ENCODE data around the gene MRPL54. TPM values are rescaled to one million over a fixed set of nuclear protein-coding genes. Genes with fewer than 3 reads are reported as not detected.

Gene MRPL54
- total and polyA plus RNA-seq, 2 experiments from 2014 or later = 37.9 to 91.2 TPM

DNA sequence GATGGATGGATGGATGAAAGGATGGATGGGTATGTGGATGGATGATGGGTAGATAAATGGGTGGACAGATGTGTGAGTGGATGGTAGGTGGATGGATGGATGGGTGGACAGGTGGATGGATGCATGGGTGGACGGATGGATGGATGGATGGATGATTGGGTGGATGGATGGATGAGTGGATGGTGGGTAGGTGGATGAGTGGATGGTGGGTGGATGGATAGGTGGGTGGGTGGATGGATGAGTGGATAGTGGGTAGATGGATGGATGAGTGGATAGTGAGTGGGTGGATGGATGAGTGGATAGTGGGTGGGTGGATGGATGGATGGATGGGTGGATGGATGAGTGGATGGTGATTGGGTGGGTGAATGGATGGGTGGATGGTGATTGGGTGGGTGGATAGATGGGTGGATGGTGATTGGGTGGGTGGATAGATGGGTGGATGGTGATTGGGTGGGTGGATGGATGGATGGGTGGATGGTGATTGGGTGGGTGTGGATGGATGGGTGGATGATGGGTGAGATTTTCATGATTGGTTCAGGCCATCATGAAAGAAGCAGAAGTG lies 14.1 kb downstream of the MRPL54 start:
- Histone ChIP-seq H3K27ac (no peak overlapping the region), H3K9me3 (ENCODE audit: low read depth) (no peaks in the 10 kb centered on the region), H3K27me3 (no peaks in the 10 kb centered on the region), H3K4me1 (ENCODE audit: low read depth) (no peaks in the 10 kb centered on the region), H3K4me3 (no peak overlapping the region), H3K36me3 (no peaks in the 10 kb centered on the region)
- TF ChIP-seq, protein P1, sequence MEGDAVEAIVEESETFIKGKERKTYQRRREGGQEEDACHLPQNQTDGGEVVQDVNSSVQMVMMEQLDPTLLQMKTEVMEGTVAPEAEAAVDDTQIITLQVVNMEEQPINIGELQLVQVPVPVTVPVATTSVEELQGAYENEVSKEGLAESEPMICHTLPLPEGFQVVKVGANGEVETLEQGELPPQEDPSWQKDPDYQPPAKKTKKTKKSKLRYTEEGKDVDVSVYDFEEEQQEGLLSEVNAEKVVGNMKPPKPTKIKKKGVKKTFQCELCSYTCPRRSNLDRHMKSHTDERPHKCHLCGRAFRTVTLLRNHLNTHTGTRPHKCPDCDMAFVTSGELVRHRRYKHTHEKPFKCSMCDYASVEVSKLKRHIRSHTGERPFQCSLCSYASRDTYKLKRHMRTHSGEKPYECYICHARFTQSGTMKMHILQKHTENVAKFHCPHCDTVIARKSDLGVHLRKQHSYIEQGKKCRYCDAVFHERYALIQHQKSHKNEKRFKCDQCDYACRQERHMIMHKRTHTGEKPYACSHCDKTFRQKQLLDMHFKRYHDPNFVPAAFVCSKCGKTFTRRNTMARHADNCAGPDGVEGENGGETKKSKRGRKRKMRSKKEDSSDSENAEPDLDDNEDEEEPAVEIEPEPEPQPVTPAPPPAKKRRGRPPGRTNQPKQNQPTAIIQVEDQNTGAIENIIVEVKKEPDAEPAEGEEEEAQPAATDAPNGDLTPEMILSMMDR (IDR thresholded peaks at IDR 0.05; ENCODE audit: low read depth, low read length) = no peak
- no peak for DNase-seq (ENCODE audit: low read depth in 1 of 2, low spot score in 1 of 2)

DNA sequence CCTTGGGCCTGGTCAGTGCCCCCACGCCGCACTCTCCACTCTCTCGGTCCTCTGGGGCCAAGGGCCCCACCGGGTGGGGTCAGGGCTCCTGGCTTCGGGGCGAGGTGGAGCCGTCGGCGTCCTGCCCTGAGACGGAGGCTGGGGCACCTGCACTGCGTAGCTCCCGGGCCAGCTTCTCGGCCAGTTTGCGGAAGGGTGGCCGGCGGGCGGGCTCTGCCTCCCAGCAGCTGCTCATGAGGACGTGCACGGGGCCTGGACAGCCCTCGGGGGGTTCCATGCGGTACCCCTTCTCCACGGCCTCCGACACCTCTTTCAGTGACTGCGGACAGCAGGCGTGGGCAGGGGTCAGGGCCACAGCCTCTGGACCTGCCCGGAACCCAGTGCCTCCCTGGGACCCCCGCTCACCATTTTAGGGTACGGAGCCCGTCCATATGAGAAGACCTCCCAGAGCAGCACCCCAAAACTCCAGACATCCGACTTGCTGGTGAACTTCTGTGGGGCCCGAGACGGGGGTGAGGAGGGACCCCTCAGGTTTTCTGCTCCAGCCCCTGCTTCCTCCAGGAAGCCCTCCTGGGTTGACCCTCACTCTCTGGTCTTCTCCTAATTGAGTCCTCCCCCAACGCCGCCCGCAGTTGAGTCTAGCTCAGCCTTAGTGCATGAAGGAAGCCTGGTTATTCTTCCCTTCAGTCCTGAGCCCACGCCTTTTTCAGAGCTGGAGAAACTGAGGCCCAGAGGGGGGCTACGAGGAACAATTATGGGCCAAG lies 15.8 kb downstream of the MRPL54 start:
- Histone ChIP-seq H3K4me3 (no peak overlapping the region), H3K4me1 (ENCODE audit: low read depth) (no peaks in the 10 kb centered on the region), H3K9me3 (ENCODE audit: low read depth) (no peaks in the 10 kb centered on the region), H3K27ac (no peak overlapping the region), H3K27me3 (no peaks in the 10 kb centered on the region), H3K36me3 (no peaks in the 10 kb centered on the region)
- TF ChIP-seq, protein P1 (IDR thresholded peaks at IDR 0.05; ENCODE audit: low read depth, low read length) = no peak
- no peak for DNase-seq (ENCODE audit: low read depth in 1 of 2, low spot score in 1 of 2)

DNA sequence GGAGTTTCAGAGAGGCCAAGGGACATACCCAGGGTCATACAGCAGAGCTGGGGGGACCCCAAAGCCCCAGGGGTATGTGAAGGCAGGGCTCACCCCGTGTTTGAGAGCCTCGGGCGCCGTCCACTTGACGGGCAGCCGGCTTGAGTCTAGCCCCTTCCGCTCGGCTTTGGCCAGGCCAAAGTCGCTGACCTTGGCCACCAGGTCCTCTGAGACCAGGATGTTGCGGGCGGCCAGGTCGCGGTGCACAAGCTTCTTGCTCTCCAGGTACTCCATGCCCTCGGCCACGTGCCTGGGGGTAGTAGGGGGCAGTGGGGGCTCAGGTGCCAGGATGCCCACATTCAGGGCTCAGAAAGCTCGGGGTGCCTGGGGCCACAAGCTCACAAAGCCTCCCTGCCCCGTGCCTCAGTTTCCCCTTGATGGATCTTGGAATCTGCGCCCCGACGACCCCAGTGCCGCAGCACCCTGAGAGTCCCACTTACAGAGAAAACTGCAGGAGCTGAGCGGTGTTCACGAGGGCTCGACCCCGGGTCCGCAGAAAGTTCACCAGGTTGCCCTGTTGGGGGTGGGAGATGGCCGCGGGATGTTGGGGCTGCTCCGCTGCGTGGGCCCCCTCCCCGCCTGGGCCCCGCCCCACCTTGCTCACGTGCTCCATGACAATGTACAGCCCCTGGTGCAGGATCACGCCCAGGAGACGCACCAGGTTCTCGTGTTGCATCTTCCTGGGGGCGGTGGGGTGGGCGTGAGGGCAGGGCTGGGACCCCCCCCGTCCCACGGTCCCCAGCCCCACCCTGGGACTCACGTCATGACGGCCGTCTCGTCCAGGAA lies 16.6 kb downstream of the MRPL54 start:
- peaks cover 5% of the 10 kb centered on the region for H3K27me3 ChIP-seq
- H3K9me3 ChIP-seq (ENCODE audit: low read depth) = no peaks in the 10 kb centered on the region
- no peak for DNase-seq (ENCODE audit: low read depth in 1 of 2, low spot score in 1 of 2)
- no peaks in the 10 kb centered on the region for H3K36me3 ChIP-seq
- H3K4me1 ChIP-seq (ENCODE audit: low read depth) = no peaks in the 10 kb centered on the region
- TF ChIP-seq, protein P1 (IDR thresholded peaks at IDR 0.05; ENCODE audit: low read depth, low read length) = no peak
- no peak overlapping the region for H3K27ac ChIP-seq
- no peak overlapping the region for H3K4me3 ChIP-seq

DNA sequence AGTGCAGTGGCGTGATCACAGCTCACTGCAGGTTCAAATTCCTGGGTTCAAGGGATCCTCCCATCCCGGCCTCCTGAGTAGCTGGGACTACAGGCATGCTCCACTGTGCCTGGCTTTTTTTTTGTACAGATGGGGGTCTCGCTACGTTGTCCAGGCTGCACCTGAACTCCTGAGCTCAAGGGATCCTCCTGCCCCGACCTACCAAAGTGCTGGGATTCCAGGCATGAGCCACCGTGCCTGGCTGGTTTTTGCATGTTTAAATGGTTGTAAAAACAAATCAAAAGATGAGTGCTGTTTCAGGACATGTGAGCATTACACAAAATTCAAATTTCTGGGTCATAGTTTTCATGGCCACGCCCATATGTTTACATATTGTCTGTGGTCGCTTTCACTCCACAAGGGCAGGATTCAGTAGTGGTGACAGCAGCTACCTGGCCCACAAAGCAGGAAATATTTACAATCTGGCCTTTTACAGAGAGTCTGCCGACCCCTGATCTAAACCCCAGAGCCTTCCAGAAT lies 18.4 kb downstream of the MRPL54 start:
- H3K4me1 ChIP-seq (ENCODE audit: low read depth) = no peaks in the 10 kb centered on the region
- peaks cover 22% of the 10 kb centered on the region for H3K27me3 ChIP-seq
- no peak overlapping the region for H3K27ac ChIP-seq
- no peaks in the 10 kb centered on the region for H3K9me3 ChIP-seq (ENCODE audit: low read depth)
- no peak overlapping the region for H3K4me3 ChIP-seq
- no peak for DNase-seq (ENCODE audit: low read depth in 1 of 2, low spot score in 1 of 2)
- H3K36me3 ChIP-seq = no peaks in the 10 kb centered on the region
- TF ChIP-seq, protein P1 (IDR thresholded peaks at IDR 0.05; ENCODE audit: low read depth, low read length) = no peak

DNA sequence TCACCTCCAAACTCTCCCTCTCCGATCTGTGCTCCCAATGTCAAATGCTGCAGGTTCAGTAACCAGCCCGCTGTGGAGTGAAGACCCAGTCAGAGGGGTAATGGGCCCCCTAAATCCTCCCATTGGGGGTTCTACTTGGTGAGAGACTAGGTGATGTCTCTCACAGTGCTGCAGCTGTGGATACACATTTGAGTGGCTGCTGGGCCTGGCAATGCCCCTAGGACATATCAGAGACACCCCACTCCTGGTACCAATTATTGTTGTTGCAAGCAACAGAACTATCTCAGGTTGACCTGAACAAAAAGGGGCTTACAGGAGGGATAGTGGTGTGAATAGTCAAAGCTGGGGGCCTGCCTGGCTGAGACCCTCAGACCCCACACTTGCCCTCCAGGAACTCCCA lies 19.1 kb downstream of the MRPL54 start:
- H3K27ac ChIP-seq = no peak overlapping the region
- H3K4me1 ChIP-seq (ENCODE audit: low read depth) = no peaks in the 10 kb centered on the region
- no peaks in the 10 kb centered on the region for H3K36me3 ChIP-seq
- no peak for DNase-seq (ENCODE audit: low read depth in 1 of 2, low spot score in 1 of 2)
- no peak overlapping the region for H3K4me3 ChIP-seq
- H3K27me3 ChIP-seq = peaks cover 28% of the 10 kb centered on the region
- TF ChIP-seq, protein P1 (IDR thresholded peaks at IDR 0.05; ENCODE audit: low read depth, low read length) = no peak
- no peaks in the 10 kb centered on the region for H3K9me3 ChIP-seq (ENCODE audit: low read depth)
